ENCODE data around the gene COL13A1.

DNA sequence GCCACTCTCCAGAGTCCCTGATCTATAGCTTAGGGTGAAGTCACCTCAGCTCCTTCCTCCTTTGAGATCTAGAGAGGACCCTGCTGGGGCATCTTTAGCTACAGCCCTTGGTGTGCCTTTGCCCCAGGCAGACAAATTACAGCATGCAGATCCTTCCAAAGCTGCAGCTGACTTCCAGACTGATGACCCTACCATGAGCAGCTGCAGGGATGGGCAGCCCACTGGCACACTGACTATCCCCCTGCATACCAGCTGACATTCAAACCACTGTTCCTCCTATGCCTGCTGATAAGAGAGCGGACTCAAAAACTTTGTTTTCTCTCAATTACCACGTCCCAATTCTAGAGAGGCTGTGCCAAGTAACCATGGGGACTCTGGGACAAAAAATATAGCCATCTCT lies 70.6 kb downstream of the COL13A1 start:
- TF ChIP-seq YY1 (IDR thresholded peaks at IDR 0.05; ENCODE audit: extremely low read depth, insufficient replicate concordance, low read depth, low read length) (no peak), SP1 (IDR thresholded peaks at IDR 0.05; ENCODE audit: low read depth) (no peak), POLR2AphosphoS5 (IDR thresholded peaks at IDR 0.05; ENCODE audit: low read depth, low read length) (no peak), POLR2A (IDR thresholded peaks at IDR 0.05; ENCODE audit: borderline replicate concordance, extremely low read depth, insufficient read depth, insufficient read length) (no peak)
- TF ChIP-seq, protein P1, sequence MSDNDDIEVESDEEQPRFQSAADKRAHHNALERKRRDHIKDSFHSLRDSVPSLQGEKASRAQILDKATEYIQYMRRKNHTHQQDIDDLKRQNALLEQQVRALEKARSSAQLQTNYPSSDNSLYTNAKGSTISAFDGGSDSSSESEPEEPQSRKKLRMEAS (IDR thresholded peaks at IDR 0.05) = no peak
- TF ChIP-seq, protein P2, sequence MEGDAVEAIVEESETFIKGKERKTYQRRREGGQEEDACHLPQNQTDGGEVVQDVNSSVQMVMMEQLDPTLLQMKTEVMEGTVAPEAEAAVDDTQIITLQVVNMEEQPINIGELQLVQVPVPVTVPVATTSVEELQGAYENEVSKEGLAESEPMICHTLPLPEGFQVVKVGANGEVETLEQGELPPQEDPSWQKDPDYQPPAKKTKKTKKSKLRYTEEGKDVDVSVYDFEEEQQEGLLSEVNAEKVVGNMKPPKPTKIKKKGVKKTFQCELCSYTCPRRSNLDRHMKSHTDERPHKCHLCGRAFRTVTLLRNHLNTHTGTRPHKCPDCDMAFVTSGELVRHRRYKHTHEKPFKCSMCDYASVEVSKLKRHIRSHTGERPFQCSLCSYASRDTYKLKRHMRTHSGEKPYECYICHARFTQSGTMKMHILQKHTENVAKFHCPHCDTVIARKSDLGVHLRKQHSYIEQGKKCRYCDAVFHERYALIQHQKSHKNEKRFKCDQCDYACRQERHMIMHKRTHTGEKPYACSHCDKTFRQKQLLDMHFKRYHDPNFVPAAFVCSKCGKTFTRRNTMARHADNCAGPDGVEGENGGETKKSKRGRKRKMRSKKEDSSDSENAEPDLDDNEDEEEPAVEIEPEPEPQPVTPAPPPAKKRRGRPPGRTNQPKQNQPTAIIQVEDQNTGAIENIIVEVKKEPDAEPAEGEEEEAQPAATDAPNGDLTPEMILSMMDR (IDR thresholded peaks at IDR 0.05 in 2 of 3, conservative IDR thresholded peaks at IDR 0.05 in 1 of 3; ENCODE audit: borderline replicate concordance in 1 of 3, insufficient read depth in 1 of 3, low read depth in 2 of 3, low read length in 2 of 3) = no peak
